Memory B cell (primary cell): Measurements from ENCODE around the gene ANKRD60.
A peak's percentile ranks its signal among the peaks of the same experiment; 100 is the strongest.

Experiments
- ATAC-seq: fragments of 150-1000 bp; cut with Tn5 transposase; 2 replicates; pipeline ENCODE4 v1.10.0; 2021; ENCODE audit warnings: low read depth, mild to moderate bottlenecking, moderate library complexity
- DNase-seq, 2 donors: peaks; one replicate each; pipeline ENCODE4 v3.0.0; 2022; ENCODE audit warnings: low spot score in 2 of 2
- H3K27ac Mint-ChIP-seq: one replicate; pipeline ENCODE4 v1.8.0; 2022; ENCODE audit warnings: mild to moderate bottlenecking, moderate library complexity, mixed read lengths
- H3K27me3 Mint-ChIP-seq: one replicate; pipeline ENCODE4 v1.8.0; 2022; ENCODE audit warnings: mixed read lengths
- H3K36me3 Mint-ChIP-seq: one replicate; pipeline ENCODE4 v1.8.0; 2022; ENCODE audit warnings: mild to moderate bottlenecking, mixed read lengths
- H3K4me1 Mint-ChIP-seq: one replicate; pipeline ENCODE4 v1.8.0; 2022; ENCODE audit warnings: mixed read lengths
- H3K4me3 Mint-ChIP-seq: one replicate; pipeline ENCODE4 v1.8.0; 2022; ENCODE audit warnings: mild to moderate bottlenecking, moderate library complexity, mixed read lengths
- H3K9me3 Mint-ChIP-seq: one replicate; pipeline ENCODE4 v1.8.0; 2022; ENCODE audit warnings: mixed read lengths

The ANKRD60 gene

DNA sequence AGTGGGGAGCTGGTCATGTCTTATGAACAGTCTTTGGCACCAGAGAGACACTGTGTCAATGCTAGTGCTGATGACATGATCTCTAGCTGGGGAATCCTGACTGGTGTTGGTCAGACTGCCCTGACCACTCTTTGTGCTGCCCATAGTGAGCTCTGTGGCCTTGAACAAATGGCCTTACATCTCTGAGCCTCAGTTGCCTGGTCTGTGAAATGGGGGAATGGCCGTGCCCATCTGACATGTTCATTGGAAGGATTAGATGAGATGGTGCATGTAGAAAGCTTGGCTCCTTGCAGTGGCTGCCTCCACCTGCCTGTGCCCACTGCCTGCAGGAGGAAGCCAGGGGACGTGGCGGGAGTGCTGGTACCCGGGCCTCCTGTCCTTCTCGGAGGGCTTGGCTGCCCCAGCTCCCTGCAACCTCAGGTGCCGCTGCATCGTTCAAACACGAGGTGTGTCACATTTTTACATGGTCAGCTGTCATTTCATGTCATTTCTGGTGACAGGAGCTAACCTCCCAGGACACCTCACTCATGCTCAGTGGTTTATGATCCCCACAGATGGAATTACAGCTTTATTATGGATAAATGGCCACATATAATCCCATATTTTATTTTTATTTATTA is 45.8 kb downstream of the ANKRD60 start:
- Mint-ChIP-seq H3K4me1 (peaks cover 2% of the 10 kb centered on the region), H3K27ac (no peak overlapping the region), H3K27me3 (peaks cover 29% of the 10 kb centered on the region), H3K9me3 (peaks cover 5% of the 10 kb centered on the region), H3K36me3 (peaks cover 2% of the 10 kb centered on the region), H3K4me3 (no peak overlapping the region)
- DNase-seq (no peak), ATAC-seq (no peak)

DNA sequence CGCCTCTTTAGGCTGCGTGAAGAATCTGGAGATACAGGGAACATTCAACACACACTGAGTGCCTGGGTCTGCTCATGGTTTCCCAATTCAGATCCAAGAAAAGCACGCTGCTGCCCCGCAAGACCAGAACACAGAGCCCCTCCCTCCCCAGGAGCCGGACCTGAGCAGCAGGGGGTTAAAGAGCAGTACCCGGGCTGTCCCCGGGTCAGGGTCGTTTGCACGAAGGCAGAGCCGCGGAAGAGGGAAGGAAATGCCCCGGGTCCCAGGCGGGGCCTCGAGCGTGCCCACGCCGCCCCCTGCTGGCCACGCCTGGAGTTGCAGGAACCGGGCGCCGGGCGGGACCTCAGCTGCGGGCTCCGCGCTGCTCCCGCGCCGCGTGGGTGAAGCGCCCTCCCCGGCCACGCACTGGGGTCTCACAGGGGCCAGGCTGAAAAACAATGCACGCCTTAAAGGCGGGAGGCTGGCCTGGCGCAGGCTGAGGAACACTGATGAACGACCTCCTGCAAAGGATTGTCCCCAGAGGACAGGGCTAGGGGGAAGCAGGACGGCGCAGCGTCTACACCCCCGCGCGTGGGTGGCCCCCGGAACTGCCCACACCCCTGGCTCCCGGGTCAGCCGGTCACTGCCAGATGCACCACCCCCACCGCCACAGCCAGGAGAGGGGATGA is 48.9 kb downstream of the ANKRD60 start:
- peaks cover under 1% of the 10 kb centered on the region for H3K36me3 Mint-ChIP-seq
- DNase-seq (peak; percentile 75 to 90), ATAC-seq (peak; percentile 91)
- peaks cover 5% of the 10 kb centered on the region for H3K4me1 Mint-ChIP-seq
- peaks cover 3% of the 10 kb centered on the region for H3K9me3 Mint-ChIP-seq
- no peak overlapping the region for H3K27ac Mint-ChIP-seq
- peaks cover 29% of the 10 kb centered on the region for H3K27me3 Mint-ChIP-seq
- H3K4me3 Mint-ChIP-seq = peak overlapping the region; percentile 14

DNA sequence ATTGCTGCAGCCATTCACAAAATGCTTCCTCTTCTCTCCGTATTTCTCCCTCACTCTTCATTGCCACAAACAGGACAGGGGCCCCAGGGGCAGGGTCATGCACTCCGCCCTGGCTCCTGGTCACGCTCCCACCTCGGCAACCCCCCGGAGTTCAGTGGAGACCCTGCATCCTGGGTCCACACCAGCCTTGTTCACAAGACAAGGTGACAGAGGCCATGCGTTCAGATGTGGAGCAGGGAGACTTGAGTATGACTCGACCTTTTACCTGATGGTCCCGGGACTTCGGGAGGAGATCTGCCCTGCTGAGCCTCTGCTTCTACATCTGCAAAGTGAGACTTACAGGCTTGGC is 49.4 kb downstream of the ANKRD60 start:
- ATAC-seq (no peak), DNase-seq (no peak)
- Mint-ChIP-seq H3K27me3 (peaks cover 28% of the 10 kb centered on the region), H3K4me3 (peak overlapping the region; percentile 14), H3K4me1 (peaks cover 5% of the 10 kb centered on the region), H3K9me3 (peaks cover 2% of the 10 kb centered on the region), H3K27ac (no peak overlapping the region), H3K36me3 (no peaks in the 10 kb centered on the region)

DNA sequence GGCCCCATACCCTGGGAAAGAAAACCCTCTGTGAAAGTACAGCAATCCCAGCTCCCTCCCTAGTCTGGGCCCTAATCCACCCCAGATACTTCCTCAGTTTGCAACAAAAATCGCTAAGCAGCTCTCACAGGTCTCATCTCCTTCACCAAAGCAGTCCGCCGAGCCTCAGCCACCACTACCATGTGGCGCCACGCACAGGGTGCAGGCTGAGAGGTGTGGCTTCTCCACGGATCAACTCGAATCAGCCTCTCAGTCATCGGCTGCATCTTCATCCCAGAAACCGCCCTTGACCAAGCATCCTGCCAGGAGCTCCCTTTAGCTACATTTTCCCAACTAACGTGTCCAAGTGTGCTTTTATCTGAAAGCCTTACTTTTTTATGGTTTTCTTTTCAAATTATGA is 50.7 kb downstream of the ANKRD60 start:
- Mint-ChIP-seq H3K4me1 (peaks cover 5% of the 10 kb centered on the region), H3K27ac (no peak overlapping the region), H3K27me3 (peaks cover 26% of the 10 kb centered on the region), H3K4me3 (no peak overlapping the region), H3K36me3 (no peaks in the 10 kb centered on the region), H3K9me3 (no peaks in the 10 kb centered on the region)
- DNase-seq (no peak), ATAC-seq (no peak)

DNA sequence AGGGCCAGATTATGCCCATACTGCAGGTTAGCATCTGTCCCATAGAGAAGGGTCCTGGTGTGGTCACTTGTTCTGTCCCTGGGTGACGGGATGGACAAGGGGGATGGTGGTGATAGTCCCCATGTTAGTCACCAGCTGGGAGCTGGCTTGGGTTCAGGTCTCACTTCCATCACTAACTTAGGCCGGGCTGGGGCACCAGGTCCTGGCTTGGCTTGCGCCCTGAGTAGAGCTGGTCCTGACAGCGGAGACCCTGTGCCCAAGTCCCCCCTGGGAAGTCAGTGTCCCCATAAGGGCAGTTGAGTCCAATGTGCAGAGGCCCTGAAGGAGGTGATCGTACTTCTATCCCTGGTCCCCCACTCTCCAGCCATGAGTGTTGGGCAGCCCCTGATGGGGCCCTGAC is 52.6 kb downstream of the ANKRD60 start:
- H3K4me1 Mint-ChIP-seq = peaks cover 5% of the 10 kb centered on the region
- H3K27me3 Mint-ChIP-seq = peaks cover 21% of the 10 kb centered on the region
- H3K4me3 Mint-ChIP-seq = no peak overlapping the region
- ATAC-seq = no peak
- H3K36me3 Mint-ChIP-seq = no peaks in the 10 kb centered on the region
- no peak for DNase-seq
- H3K9me3 Mint-ChIP-seq = no peaks in the 10 kb centered on the region
- H3K27ac Mint-ChIP-seq = no peak overlapping the region

DNA sequence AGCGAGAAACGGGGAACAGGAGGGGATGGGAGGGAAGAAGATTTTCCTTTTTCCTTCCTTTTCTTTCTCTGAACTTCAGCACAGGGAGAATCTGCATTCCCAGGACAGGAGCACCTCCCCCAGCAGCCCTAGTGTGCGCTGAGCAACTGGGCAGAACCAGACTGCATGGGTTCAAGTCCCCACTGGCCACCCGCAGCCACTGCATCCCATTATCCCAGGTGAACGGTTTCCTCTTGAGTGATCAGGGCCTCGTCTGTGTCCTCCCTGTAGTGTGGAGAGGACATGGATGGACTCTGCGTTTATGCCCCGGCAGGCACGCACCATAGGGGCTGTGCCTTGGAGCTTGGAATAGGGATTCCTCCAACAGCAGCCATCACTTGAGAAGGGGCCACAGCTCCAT is 53.0 kb downstream of the ANKRD60 start:
- H3K4me1 Mint-ChIP-seq = peaks cover 5% of the 10 kb centered on the region
- H3K27ac Mint-ChIP-seq = no peak overlapping the region
- ATAC-seq (no peak), DNase-seq (no peak)
- no peak overlapping the region for H3K4me3 Mint-ChIP-seq
- H3K9me3 Mint-ChIP-seq = no peaks in the 10 kb centered on the region
- no peaks in the 10 kb centered on the region for H3K36me3 Mint-ChIP-seq
- H3K27me3 Mint-ChIP-seq = peaks cover 21% of the 10 kb centered on the region

DNA sequence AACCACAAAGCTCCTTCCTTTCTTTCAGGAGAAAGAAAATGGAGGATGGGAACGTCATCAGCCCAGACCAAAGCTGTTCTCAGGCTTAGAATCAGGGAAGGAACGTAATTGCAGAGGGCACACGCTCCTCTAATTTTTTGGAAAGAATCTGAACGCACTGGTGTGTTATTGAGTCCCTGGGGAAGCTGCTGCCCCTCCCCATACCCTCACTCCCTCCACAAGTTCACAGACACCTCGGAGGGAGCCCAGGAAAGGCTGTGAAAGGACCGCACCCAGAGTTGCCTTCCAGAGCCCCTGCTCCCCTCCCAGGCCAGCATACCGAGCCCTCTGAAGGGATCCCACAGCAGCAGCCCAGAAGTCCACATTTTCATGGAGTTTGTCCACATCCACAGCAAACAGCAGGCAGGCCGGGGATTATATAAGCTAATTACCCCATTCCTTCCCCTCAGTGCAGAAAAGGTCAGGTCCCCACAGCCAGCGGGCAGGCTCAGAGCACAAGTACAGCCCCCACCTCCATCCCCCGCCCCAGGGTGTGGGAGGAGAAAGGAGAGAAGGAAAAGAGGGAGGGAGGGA is 53.7 kb downstream of the ANKRD60 start:
- H3K27me3 Mint-ChIP-seq = peaks cover 20% of the 10 kb centered on the region
- no peak overlapping the region for H3K27ac Mint-ChIP-seq
- H3K4me3 Mint-ChIP-seq = no peak overlapping the region
- ATAC-seq (no peak), DNase-seq (no peak)
- no peaks in the 10 kb centered on the region for H3K36me3 Mint-ChIP-seq
- no peaks in the 10 kb centered on the region for H3K9me3 Mint-ChIP-seq
- H3K4me1 Mint-ChIP-seq = peaks cover 3% of the 10 kb centered on the region

DNA sequence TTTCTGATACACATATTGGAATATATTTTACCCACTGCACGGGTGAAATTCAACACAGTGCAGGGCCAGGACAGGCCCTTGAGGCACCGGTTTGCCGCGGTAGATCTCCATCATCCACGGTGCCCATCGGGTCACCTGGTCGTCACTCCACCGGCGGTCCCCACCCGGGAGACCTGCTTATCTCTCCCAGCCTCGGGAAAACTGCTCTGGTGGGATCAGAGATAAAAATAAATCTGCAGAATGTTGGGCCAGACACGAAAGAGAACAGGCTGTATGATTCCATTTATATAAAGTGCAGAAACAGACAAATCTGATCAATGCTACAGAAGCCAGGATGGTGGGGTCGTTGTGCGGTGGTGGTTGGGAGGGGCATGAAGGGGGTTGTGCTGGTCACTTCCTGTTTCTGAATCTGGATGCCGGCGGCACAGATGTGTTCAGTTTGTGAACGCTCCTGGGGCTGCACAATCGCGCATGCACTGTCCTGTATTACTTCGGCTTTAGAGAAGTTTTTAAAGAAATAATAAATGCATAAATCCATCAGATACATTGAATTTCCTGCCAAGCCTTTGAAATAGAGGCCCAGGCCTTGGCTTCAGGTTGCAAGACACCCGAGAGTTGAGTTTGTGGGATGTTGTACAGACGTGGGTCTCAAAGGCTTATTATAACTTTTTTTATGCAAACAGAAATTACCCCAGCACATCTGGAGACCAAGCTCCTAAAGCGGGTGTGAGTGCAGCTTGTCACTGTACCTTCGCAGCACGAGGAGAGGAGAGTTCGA is 54.3 kb downstream of the ANKRD60 start:
- Mint-ChIP-seq H3K27ac (no peak overlapping the region), H3K4me3 (no peak overlapping the region), H3K4me1 (peaks cover 3% of the 10 kb centered on the region), H3K9me3 (no peaks in the 10 kb centered on the region), H3K36me3 (no peaks in the 10 kb centered on the region), H3K27me3 (peaks cover 20% of the 10 kb centered on the region)
- DNase-seq = no peak
- no peak for ATAC-seq

DNA sequence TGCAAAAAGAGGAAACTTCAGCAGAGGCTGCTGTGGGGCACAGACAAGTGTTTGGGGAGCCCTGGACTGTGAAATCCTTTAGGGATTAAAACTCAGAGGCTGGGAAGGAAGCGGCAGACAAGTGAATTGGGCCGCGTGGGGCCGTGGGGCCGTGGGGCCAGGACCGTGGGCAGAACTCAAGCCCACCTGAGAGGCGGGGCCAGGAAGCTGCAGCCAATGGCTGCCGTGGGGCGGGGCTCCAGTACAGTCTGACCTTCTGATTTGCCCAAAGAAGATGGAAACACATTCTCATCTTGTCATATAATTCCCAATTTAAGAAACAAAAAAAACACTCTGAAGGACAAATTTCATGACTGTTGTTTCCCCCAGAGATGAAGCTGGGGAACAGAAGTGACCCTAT is 55.4 kb downstream of the ANKRD60 start:
- Mint-ChIP-seq H3K4me3 (no peak overlapping the region), H3K4me1 (peaks cover 3% of the 10 kb centered on the region), H3K36me3 (no peaks in the 10 kb centered on the region), H3K9me3 (no peaks in the 10 kb centered on the region), H3K27ac (no peak overlapping the region), H3K27me3 (peaks cover 19% of the 10 kb centered on the region)
- no peak for DNase-seq
- no peak for ATAC-seq

DNA sequence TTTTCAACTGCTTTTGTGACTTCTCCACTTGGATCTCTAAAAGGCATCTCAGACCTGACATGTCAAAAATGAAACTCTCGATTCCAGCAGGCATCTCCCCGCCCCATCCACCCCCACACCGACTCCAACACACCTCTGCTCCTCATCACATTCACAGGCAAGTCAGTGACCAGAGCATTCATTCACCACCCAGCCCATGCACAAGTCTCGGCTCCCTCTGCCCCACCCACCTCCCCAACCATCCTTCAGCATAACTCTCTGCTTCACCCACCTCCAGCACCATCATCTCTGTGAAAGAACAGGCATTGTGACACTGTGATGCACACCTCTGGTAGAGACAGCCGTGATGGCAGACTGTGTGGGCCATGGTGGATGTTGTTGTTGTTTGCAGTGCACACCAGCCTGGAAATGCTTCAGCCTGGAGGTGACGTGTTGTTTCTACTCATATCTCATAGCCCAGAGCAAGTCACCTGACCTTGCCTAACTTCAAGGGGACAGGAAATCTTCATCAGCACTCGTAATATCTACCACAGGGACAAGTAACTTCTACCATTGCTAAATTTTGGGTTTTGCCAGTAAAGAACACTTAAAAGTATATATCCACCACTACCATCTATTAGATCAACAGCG is 56.5 kb downstream of the ANKRD60 start:
- DNase-seq (no peak), ATAC-seq (no peak)
- peaks cover 3% of the 10 kb centered on the region for H3K4me1 Mint-ChIP-seq
- no peaks in the 10 kb centered on the region for H3K36me3 Mint-ChIP-seq
- H3K9me3 Mint-ChIP-seq = no peaks in the 10 kb centered on the region
- peaks cover 14% of the 10 kb centered on the region for H3K27me3 Mint-ChIP-seq
- peak overlapping the region; percentile 60 for H3K27ac Mint-ChIP-seq
- no peak overlapping the region for H3K4me3 Mint-ChIP-seq

DNA sequence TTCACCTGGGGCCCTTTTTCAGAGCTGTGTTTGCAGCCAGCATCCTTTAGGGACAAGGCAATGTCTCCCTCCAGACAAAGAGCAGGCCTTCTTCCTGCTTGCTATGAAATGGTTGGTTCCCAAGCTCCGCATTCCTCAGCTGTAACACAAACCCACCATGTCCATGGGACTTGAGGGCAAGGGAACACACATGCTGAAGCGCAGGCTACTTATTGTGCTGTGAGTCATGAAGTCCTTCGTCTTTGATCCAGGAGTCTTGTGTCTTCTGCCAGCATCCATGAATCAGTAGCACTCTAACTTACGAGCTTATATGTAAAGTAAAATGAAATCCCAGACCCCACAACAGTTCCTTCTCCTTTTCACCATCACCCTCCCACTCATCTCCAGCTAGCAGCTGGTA is 59.0 kb downstream of the ANKRD60 start:
- peaks cover 6% of the 10 kb centered on the region for H3K27me3 Mint-ChIP-seq

DNA sequence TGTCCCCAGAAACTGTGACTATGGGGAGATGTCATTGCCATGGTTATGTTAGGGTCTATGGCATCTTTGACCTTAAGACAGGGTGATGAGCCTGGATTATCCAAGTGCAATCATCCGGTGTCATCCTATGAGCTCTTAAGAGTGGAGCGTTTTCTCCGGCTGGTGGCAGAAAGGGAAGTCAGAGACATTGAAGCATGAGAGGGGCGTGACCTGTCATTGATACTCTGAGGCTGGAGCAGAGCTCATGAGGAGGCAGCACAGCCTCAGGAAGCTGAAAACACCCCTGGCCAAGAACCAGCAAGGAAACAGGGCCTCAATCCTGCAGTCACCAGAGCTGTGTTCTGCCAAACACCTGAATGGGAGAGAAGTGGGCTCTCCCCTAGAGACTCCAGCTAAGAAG is 59.6 kb downstream of the ANKRD60 start:
- H3K4me1 Mint-ChIP-seq = no peaks in the 10 kb centered on the region
- no peak for DNase-seq
- no peak for ATAC-seq
- no peak overlapping the region for H3K27ac Mint-ChIP-seq
- no peak overlapping the region for H3K4me3 Mint-ChIP-seq
- H3K9me3 Mint-ChIP-seq = no peaks in the 10 kb centered on the region
- no peaks in the 10 kb centered on the region for H3K36me3 Mint-ChIP-seq
- H3K27me3 Mint-ChIP-seq = peaks cover 6% of the 10 kb centered on the region

More for the DNA sequence above, 59.0 kb downstream of the ANKRD60 start:
- ATAC-seq (no peak), DNase-seq (no peak)
- Mint-ChIP-seq H3K9me3 (no peaks in the 10 kb centered on the region), H3K27ac (no peak overlapping the region), H3K4me1 (no peaks in the 10 kb centered on the region), H3K4me3 (no peak overlapping the region), H3K36me3 (no peaks in the 10 kb centered on the region)

DNA sequence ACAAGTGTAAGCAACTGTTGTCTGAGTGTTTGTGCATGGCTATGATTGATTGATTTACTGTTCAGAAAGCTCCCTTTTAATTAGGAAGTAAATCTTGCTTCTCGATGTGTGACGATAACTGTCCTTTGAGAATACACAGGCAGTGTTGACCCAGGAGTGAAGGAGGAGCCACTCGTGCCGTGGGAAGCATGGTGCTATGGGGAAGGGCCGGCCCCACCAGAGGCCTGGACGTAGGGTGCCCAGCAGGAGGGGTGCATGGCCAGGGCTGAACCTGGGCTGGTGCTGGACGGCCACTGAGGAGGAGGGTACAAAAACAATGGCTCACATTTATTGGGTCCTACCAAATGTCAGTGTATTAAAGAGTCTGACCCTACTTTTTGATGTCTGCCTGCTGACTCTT is 60.7 kb downstream of the ANKRD60 start:
- DNase-seq (no peak), ATAC-seq (no peak)
- Mint-ChIP-seq H3K9me3 (no peaks in the 10 kb centered on the region), H3K27me3 (peaks cover 6% of the 10 kb centered on the region), H3K36me3 (no peaks in the 10 kb centered on the region), H3K27ac (no peak overlapping the region), H3K4me1 (no peaks in the 10 kb centered on the region), H3K4me3 (no peak overlapping the region)
